GM21619 (cell line): ENCODE data around the gene KIRREL3.

ENCODE experiments used
- ATAC-seq: cut with Tn5 transposase; IDR thresholded peaks from one replicate; pipeline ENCODE4 v1.9.1; 2021; ENCODE audit not compliant: unreplicated experiment

The KIRREL3 gene

GRCh38 chr11:127000291-127000968 lies at the start of gene KIRREL3:
Gene KIRREL3, minus strand, starts transcription at chr11:127000770.
- ATAC-seq, result no peak

- no peak for ATAC-seq
These were observed 49.6 kb upstream of the KIRREL3 start for GRCh38 chr11:127050186-127050585.

GRCh38 chr11:127049486-127049885 lies 48.9 kb upstream of the KIRREL3 start:
- ATAC-seq, result no peak

GRCh38 chr11:127044535-127044934 lies 44.0 kb upstream of the KIRREL3 start:
- ATAC-seq, result no peak

GRCh38 chr11:127042445-127042844 lies 41.9 kb upstream of the KIRREL3 start:
- no peak for ATAC-seq

- ATAC-seq, result no peak
These were observed 39.0 kb upstream of the KIRREL3 start for GRCh38 chr11:127039591-127039990.

GRCh38 chr11:127037596-127037995 lies 37.0 kb upstream of the KIRREL3 start:
- ATAC-seq, result no peak

GRCh38 chr11:127037001-127037400 lies 36.4 kb upstream of the KIRREL3 start:
- no peak for ATAC-seq

GRCh38 chr11:127035824-127036223 lies 35.3 kb upstream of the KIRREL3 start:
- ATAC-seq, result no peak

GRCh38 chr11:127034973-127035372 lies 34.4 kb upstream of the KIRREL3 start:
- ATAC-seq, result no peak

GRCh38 chr11:127028648-127029047 lies 28.1 kb upstream of the KIRREL3 start:
- ATAC-seq, result no peak

- no peak for ATAC-seq
These were observed 27.2 kb upstream of the KIRREL3 start for GRCh38 chr11:127027789-127028188.

GRCh38 chr11:127027000-127027399 lies 26.4 kb upstream of the KIRREL3 start:
- ATAC-seq, result no peak

- no peak for ATAC-seq
These were observed 23.4 kb upstream of the KIRREL3 start for GRCh38 chr11:127023991-127024390.

- no peak for ATAC-seq
These were observed 18.2 kb upstream of the KIRREL3 start for GRCh38 chr11:127018683-127019279.

GRCh38 chr11:127017482-127017881 lies 16.9 kb upstream of the KIRREL3 start:
- no peak for ATAC-seq

- ATAC-seq, result no peak
These were observed 13.0 kb upstream of the KIRREL3 start for GRCh38 chr11:127013550-127013949.

- ATAC-seq, result no peak
These were observed 5.7 kb upstream of the KIRREL3 start for GRCh38 chr11:127006311-127006710.

GRCh38 chr11:127003260-127003981 lies 2.9 kb upstream of the KIRREL3 start:
- ATAC-seq, result no peak

GRCh38 chr11:127002669-127003259 lies 2.2 kb upstream of the KIRREL3 start:
- ATAC-seq, result no peak

- no peak for ATAC-seq
These were observed 411 bp upstream of the KIRREL3 start for GRCh38 chr11:127000981-127001380.

GRCh38 chr11:126999366-126999765 lies 1.2 kb downstream of the KIRREL3 start:
- ATAC-seq, result no peak
